Calu3 (cell line): ENCODE results near the gene TEX51. TPM values are rescaled to one million over a fixed set of nuclear protein-coding genes. Genes with fewer than 3 reads are reported as not detected.

ENCODE experiments used
- BruUV-seq: library from RNA; stranded (reverse); fragments of 400-500 nt; replicated peaks from 2 replicates; lab custom pipeline; 2021; lab: Mats Ljungman, UMichigan
- CTCF ChIA-PET: fragments of 300-600 bp; sonication (Branson Sonifier 250); formaldehyde crosslinking; loops from one replicate; lab custom pipeline; 2022; ENCODE audit warnings: antibody characterized with exemption; lab: Charles Lee
- DNase-seq: peaks from one replicate; pipeline ENCODE4 v3.0.0; 2022
- H3K27ac Mint-ChIP-seq: one replicate; pipeline ENCODE4 v1.8.0; 2022; ENCODE audit warnings: mixed read lengths; ENCODE audit not compliant: unreplicated experiment
- H3K27me3 Mint-ChIP-seq: one replicate; pipeline ENCODE4 v1.8.0; 2022; ENCODE audit warnings: mixed read lengths; ENCODE audit not compliant: unreplicated experiment
- H3K36me3 Mint-ChIP-seq: one replicate; pipeline ENCODE4 v1.8.0; 2022; ENCODE audit warnings: mild to moderate bottlenecking, moderate library complexity, mixed read lengths; ENCODE audit not compliant: insufficient read depth, unreplicated experiment
- H3K4me1 Mint-ChIP-seq: one replicate; pipeline ENCODE4 v1.8.0; 2022; ENCODE audit warnings: mild to moderate bottlenecking, low read depth, mixed read lengths; ENCODE audit not compliant: unreplicated experiment
- H3K4me3 Mint-ChIP-seq: one replicate; pipeline ENCODE4 v1.8.0; 2022; ENCODE audit warnings: mild to moderate bottlenecking, low read depth, moderate library complexity, mixed read lengths; ENCODE audit not compliant: unreplicated experiment
- H3K9me3 Mint-ChIP-seq: one replicate; pipeline ENCODE4 v1.8.0; 2022; ENCODE audit warnings: low read depth, mixed read lengths; ENCODE audit not compliant: unreplicated experiment
- intact Hi-C: fragments of 100-400 bp; cut with micrococcal nuclease; formaldehyde crosslinking; loops from one replicate; pipeline ENCODE4 v1.10.0; 2022; ENCODE audit not compliant: unreplicated experiment
- total RNA-seq: library from RNA; stranded (reverse); gene quantifications from 2 replicates; pipeline ENCODE4 v1.2.3, GENCODE V29; 2022
- TF ChIP-seq, protein P1 (sequence below): fragments of 200-600 bp; IDR thresholded peaks from one replicate; pipeline ENCODE4 v1.8.0; 2022; ENCODE audit warnings: antibody characterized with exemption; ENCODE audit not compliant: unreplicated experiment

TEX51 gene
- total RNA-seq, 1 experiment from 2014 or later: not detected

DNA sequence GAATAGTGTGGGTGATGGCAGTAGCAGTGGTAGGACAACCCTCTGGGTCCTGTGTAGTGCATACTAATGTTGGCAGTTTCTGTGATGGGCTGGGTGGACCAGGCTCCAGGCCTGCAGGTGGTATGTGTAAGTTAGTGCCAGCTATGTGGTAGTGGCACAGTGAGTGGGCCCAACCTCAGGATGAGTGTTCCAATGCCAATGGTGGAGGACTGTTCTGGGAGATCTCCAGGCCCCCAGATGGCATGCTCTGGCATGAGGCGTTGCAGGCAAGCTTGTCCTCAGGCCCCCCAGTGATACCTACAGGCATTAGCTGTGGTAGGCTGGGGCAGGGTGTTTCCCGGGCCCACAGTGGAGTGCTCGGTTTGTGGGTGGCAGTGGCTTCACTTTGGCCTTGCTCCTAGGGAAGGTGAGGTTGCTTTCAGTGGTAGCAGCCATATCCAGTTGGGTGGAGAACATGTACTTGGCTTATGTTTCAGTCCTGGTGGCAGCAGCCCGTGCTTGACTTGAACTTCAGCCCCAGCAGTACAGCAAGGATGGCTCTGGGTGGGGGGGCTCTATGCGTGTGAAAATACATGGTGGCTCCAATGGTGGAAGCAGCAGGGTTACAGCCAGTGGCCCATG, 32.4 kb downstream of the TEX51 start:
- H3K36me3 Mint-ChIP-seq: no peaks in the 10 kb centered on the region
- no peaks in the 10 kb centered on the region for H3K4me1 Mint-ChIP-seq
- intact Hi-C loops: no loop called here
- TF ChIP-seq, protein P1, sequence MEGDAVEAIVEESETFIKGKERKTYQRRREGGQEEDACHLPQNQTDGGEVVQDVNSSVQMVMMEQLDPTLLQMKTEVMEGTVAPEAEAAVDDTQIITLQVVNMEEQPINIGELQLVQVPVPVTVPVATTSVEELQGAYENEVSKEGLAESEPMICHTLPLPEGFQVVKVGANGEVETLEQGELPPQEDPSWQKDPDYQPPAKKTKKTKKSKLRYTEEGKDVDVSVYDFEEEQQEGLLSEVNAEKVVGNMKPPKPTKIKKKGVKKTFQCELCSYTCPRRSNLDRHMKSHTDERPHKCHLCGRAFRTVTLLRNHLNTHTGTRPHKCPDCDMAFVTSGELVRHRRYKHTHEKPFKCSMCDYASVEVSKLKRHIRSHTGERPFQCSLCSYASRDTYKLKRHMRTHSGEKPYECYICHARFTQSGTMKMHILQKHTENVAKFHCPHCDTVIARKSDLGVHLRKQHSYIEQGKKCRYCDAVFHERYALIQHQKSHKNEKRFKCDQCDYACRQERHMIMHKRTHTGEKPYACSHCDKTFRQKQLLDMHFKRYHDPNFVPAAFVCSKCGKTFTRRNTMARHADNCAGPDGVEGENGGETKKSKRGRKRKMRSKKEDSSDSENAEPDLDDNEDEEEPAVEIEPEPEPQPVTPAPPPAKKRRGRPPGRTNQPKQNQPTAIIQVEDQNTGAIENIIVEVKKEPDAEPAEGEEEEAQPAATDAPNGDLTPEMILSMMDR: no peak
- CTCF ChIA-PET: interaction anchor here (0.7 kb wide), 1 partner anchor 18 kb away, joined by 3 read pairs; no protein-coding TSS in a partner anchor
- H3K4me3 Mint-ChIP-seq: no peak overlapping the region
- no peak for DNase-seq
- no TSS peak for BruUV-seq
- peaks cover 31% of the 10 kb centered on the region for H3K27me3 Mint-ChIP-seq
- H3K9me3 Mint-ChIP-seq: peaks cover 2% of the 10 kb centered on the region
- no peak overlapping the region for H3K27ac Mint-ChIP-seq

DNA sequence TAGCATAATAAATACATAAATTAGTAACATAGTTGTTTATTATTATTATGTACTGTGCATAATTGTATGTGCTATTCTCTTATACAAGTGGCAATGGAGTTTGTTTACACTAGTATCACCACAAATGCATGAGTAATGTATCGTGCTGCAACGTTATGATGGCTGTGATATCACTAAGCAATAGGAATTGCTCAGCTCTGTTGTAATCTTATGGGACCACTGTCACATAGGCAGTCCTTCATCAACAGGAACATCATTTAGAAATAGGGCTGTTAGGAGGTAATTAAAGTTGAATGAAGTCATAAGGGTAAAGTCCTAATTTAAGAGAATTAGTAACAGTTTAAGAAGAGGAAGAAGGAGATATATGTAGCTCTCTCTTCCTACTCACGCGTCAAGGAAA, 33.8 kb downstream of the TEX51 start:
- H3K4me1 Mint-ChIP-seq: no peaks in the 10 kb centered on the region
- CTCF ChIA-PET: no interaction called here

DNA sequence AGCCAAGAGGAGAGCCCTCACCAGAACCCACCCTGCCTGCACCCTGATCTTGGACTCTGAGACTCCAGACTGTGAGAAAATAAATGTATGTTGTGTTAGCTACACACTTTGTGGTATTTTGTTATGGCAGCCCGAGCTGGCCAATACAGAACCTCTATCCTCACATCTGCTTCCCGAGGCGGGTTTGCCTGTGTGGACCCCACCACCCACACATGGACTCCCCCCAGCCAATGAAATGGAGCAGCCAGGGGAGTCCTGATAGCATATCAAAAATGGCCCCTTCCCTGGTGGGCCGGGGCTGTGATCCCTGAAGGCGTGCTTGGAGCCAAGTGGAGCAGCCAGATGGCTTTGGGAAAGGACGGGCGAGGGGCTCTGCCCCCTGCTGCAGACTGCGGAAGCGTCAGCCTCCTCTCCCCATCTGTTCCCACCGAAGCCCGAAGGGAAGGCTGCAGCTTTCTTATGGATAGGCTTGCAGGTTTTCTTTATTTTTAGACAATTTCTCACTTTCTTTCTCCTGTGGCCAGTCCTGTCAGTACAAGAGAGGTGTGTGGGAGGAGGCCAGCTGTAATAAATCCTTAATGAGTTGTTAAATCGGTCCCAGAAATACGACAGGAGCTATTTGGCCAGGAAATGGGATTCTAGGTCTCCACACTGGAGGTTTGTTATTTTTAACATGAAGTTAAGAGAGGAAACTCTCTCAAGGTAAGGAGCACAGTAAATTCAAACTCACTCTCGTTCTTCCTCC, 34.4 kb downstream of the TEX51 start:
- DNase-seq: no peak
- no peak overlapping the region for H3K4me3 Mint-ChIP-seq
- H3K36me3 Mint-ChIP-seq: no peaks in the 10 kb centered on the region
- CTCF ChIA-PET: no interaction called here
- no peaks in the 10 kb centered on the region for H3K4me1 Mint-ChIP-seq
- no TSS peak for BruUV-seq
- no peak overlapping the region for H3K27ac Mint-ChIP-seq
- H3K27me3 Mint-ChIP-seq: peaks cover 45% of the 10 kb centered on the region
- TF ChIP-seq, protein P1: no peak
- intact Hi-C loops: no loop called here
- H3K9me3 Mint-ChIP-seq: no peaks in the 10 kb centered on the region

More for the DNA sequence above, 33.8 kb downstream of the TEX51 start:
- TF ChIP-seq, protein P1: no peak
- no TSS peak for BruUV-seq
- H3K27ac Mint-ChIP-seq: no peak overlapping the region
- intact Hi-C loops: no loop called here
- peaks cover 39% of the 10 kb centered on the region for H3K27me3 Mint-ChIP-seq
- peaks cover 2% of the 10 kb centered on the region for H3K9me3 Mint-ChIP-seq
- H3K36me3 Mint-ChIP-seq: no peaks in the 10 kb centered on the region
- DNase-seq: no peak
- no peak overlapping the region for H3K4me3 Mint-ChIP-seq

DNA sequence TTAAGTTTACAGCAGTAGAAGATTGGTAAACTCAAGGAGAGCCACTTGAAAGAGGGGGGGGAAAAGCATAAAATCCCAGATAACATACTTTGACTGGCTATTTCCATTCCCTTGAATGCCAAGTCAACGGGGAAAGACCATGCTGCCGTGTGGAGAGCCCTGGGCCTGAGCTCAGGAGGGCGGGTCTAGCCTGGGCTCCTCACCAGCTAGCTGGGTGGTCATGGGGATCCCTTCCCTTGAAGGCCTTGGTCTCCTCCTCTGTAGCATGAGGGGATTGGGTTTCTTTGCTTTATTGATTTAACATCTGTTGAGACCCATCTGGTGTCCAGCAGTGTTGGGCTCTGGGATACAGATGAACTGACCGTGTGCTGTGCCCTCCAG, 35.0 kb downstream of the TEX51 start:
- BruUV-seq: no TSS peak
- H3K4me1 Mint-ChIP-seq: no peaks in the 10 kb centered on the region
- intact Hi-C loops: no loop called here
- CTCF ChIA-PET: no interaction called here
- TF ChIP-seq, protein P1: no peak
- H3K27me3 Mint-ChIP-seq: peaks cover 47% of the 10 kb centered on the region
- no peak overlapping the region for H3K4me3 Mint-ChIP-seq
- no peak overlapping the region for H3K27ac Mint-ChIP-seq
- DNase-seq: no peak
- H3K9me3 Mint-ChIP-seq: no peaks in the 10 kb centered on the region
- H3K36me3 Mint-ChIP-seq: no peaks in the 10 kb centered on the region
